Ovary (tissue), 3 donors: Measurements from ENCODE around the gene EXOC6B.

ENCODE experiments used
- EP300 ChIP-seq: sonication (generic); formaldehyde crosslinking; IDR thresholded peaks from one replicate; pipeline ENCODE4 v1.6.1; 2017; ENCODE audit warnings: antibody characterized with exemption
- TF ChIP-seq, protein P1 (sequence below), 3 donors: fragments of 450-650 bp in 2 of 3; fragments of 200-600 bp in 1 of 3; IDR thresholded peaks; one replicate each; pipeline versions ENCODE4 v1.5.1 to v1.8.0; 2016 to 2022; ENCODE audit warnings: antibody characterized with exemption in 3 of 3, mild to moderate bottlenecking in 1 of 3
- donor health status: DM: no; HTN: no; CAD: no.

DNA sequence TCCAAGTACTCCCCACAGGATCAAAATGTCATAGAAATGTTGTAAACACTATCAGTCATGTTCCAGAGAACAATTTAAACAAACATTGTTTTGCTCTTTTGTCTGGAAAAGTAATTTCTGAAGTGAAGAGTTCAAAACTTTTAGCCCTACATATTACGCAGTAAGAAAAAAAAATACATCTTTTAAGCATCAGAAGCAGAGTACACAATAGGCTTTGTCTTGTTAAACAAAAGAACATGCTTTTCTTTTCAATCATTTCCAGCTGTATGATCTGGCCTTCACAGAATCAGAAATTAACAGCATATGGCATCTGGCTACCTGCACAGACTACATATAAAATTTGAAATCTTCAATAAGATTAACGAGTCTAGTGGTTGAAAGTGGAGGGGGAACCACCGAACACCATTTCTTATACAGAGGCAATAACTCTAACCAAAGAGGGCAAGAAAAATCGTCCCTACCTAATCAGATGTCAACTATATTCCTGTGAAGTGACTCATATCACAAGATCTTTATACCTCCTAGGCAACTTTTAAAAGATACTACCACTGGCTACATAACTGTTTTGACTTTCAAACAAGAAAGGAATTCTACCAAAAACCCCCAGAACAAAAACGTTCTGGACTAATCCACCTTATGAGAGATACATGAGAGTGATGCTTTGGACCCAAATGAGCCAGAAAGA is 149.3 kb downstream of the EXOC6B start:
- no peak for TF ChIP-seq EP300
- TF ChIP-seq, protein P1, sequence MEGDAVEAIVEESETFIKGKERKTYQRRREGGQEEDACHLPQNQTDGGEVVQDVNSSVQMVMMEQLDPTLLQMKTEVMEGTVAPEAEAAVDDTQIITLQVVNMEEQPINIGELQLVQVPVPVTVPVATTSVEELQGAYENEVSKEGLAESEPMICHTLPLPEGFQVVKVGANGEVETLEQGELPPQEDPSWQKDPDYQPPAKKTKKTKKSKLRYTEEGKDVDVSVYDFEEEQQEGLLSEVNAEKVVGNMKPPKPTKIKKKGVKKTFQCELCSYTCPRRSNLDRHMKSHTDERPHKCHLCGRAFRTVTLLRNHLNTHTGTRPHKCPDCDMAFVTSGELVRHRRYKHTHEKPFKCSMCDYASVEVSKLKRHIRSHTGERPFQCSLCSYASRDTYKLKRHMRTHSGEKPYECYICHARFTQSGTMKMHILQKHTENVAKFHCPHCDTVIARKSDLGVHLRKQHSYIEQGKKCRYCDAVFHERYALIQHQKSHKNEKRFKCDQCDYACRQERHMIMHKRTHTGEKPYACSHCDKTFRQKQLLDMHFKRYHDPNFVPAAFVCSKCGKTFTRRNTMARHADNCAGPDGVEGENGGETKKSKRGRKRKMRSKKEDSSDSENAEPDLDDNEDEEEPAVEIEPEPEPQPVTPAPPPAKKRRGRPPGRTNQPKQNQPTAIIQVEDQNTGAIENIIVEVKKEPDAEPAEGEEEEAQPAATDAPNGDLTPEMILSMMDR (IDR thresholded peaks at IDR 0.05) = no peak
